ENCODE data around the gene ONECUT1.

Gene ONECUT1

DNA sequence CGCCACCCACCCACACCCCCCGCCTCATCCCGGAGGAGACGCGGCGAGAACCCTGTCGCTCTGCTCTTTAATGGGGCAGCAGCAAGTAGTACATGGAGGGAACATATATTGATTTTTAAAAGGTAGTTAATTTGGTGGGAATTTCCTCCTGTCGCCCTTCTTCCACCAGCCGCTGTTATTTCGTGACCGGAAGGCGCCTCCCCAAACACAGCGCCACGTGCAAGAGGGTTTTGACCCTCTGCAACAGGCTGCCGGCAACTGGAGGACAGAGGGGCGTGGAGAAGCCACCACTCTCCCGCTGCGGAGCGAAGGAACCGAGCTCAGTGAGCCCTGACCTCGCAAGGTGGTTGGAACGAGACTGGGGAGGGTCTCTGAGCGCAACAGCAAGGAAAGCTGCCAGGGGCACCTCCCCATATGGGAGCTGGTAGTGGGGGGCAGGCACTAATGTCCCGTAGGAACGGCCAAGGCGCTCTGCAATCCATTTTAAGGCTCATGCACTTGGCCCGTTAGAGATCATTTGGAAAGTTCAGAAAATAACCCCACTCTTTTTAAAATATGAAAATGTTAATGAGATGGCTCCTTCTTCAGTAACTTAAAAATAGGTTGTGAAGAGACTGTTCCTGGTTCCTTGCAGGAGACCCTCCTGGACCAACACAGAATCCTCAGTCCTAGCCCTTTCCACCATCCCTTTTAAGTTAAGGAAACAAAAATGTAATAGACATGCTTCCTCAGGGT lies 4.3 kb downstream of the ONECUT1 start:
- H3K9me3 ChIP-seq (ENCODE audit: control insufficient read depth, insufficient read depth, low read length) = no peaks in the 10 kb centered on the region
- H3K4me1 ChIP-seq (ENCODE audit: control insufficient read depth, insufficient read depth, low read length) = peaks cover 10% of the 10 kb centered on the region
- no peaks in the 10 kb centered on the region for H3K36me3 ChIP-seq (ENCODE audit: control insufficient read depth, insufficient read depth, low read length)
- H3K27me3 ChIP-seq (ENCODE audit: control insufficient read depth, insufficient read depth, low read length) = peaks cover 95% of the 10 kb centered on the region
- H3K4me3 ChIP-seq (ENCODE audit: low read depth, low read length) = peak overlapping the region; percentile 58
- H3K9ac ChIP-seq (ENCODE audit: low read depth, low read length) = no peak overlapping the region

DNA sequence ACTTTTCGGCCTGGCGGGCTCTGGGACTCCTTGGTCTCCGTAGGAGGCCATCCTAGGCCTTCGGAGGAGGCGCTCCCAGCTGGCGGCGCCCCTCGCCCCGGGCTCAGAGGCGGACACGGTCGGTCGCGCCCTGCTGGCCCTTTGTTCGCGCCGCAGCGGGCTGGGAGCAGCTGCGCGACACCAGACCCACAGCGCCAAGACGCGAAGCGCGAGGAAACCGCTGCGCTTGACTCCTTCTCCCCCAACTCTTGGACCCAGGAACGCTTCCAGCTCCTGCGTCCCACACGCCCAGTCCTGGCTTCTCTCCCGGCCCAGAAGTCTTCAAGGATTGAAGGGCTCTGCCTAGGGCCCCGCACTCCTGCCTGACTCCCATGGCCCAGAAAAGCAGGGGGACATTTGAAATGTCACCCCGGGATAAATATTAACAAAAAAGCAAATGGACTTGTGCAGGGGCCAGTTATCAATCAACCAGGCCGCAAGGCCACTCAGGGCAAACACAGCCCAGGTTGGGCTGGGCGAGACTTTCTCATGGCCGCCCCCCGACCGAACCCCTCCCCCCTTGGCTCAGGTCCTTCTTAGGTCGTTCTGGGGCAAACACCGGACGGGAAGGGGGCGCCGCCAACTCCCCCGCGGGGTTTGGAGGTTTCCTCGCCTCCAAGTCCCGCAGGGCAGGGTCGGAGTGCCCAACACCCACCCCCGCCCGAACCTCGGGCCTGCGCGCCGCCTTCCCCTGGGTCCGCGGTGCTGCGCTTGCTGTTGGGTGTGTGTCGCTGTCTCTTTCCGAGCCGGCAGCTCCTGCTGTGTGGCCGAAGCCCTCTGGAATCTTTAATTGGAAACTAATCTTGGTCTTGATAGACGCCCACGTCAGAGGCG lies 5.1 kb downstream of the ONECUT1 start:
- H3K9ac ChIP-seq (ENCODE audit: low read depth, low read length) = no peak overlapping the region
- H3K27me3 ChIP-seq (ENCODE audit: control insufficient read depth, insufficient read depth, low read length) = peaks cover 99% of the 10 kb centered on the region
- no peaks in the 10 kb centered on the region for H3K36me3 ChIP-seq (ENCODE audit: control insufficient read depth, insufficient read depth, low read length)
- H3K4me3 ChIP-seq (ENCODE audit: low read depth, low read length) = peak overlapping the region; percentile 58
- no peaks in the 10 kb centered on the region for H3K9me3 ChIP-seq (ENCODE audit: control insufficient read depth, insufficient read depth, low read length)
- peaks cover 16% of the 10 kb centered on the region for H3K4me1 ChIP-seq (ENCODE audit: control insufficient read depth, insufficient read depth, low read length)

DNA sequence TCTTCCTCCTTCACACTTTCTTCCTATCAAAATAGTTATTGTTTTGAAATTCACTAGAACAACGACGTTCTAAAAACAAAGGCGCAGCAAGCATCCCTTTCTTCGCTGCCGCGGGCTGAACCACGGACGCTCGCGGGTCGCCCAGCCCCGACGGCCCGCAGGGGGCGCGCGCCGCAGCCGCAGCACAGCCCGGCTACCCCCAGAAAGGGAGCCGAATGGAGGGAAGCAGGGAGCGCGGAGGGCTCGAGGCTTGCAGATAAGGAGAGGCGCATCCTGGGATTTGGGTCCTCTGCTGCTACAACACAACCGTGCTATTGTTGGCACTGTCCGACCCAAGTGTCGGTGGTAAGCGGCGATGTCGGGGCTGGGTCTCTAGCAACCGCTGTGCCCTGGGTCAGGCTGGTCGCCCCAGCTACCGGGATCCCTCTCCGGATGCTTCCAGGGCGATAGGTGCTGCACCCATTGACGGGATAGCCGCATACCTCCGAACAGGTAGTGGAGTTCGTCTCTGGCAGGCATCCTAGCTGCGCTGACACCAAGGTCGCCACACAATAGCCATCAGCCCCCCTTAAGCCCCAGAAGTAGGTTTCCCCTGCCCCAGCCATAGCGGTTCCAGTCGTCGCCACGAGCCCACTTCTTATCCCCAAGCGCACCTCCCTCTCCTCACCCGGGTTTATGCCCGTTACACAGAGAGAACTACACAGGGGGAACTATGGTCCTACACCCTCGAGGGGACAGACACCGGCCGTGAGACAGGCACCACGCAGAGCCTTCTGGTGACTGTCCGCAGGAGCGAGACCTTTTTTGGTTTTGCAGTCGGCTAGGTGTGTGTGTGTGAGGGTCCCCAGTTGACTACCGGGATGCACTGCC lies 6.0 kb downstream of the ONECUT1 start:
- no peaks in the 10 kb centered on the region for H3K36me3 ChIP-seq (ENCODE audit: control insufficient read depth, insufficient read depth, low read length)
- peaks cover 16% of the 10 kb centered on the region for H3K4me1 ChIP-seq (ENCODE audit: control insufficient read depth, insufficient read depth, low read length)
- peaks cover 95% of the 10 kb centered on the region for H3K27me3 ChIP-seq (ENCODE audit: control insufficient read depth, insufficient read depth, low read length)
- no peak overlapping the region for H3K9ac ChIP-seq (ENCODE audit: low read depth, low read length)
- H3K4me3 ChIP-seq (ENCODE audit: low read depth, low read length) = peak overlapping the region; percentile 58
- no peaks in the 10 kb centered on the region for H3K9me3 ChIP-seq (ENCODE audit: control insufficient read depth, insufficient read depth, low read length)

GRCh38 chr15:52783191-52783829 lies 6.8 kb downstream of the ONECUT1 start:
- H3K9ac ChIP-seq (ENCODE audit: low read depth, low read length) = no peak overlapping the region
- H3K27me3 ChIP-seq (ENCODE audit: control insufficient read depth, insufficient read depth, low read length) = peaks cover 86% of the 10 kb centered on the region
- H3K36me3 ChIP-seq (ENCODE audit: control insufficient read depth, insufficient read depth, low read length) = no peaks in the 10 kb centered on the region
- peaks cover 16% of the 10 kb centered on the region for H3K4me1 ChIP-seq (ENCODE audit: control insufficient read depth, insufficient read depth, low read length)
- peak overlapping the region; percentile 37 for H3K4me3 ChIP-seq (ENCODE audit: low read depth, low read length)
- H3K9me3 ChIP-seq (ENCODE audit: control insufficient read depth, insufficient read depth, low read length) = no peaks in the 10 kb centered on the region

- no peaks in the 10 kb centered on the region for H3K9me3 ChIP-seq (ENCODE audit: control insufficient read depth, insufficient read depth, low read length)
- peaks cover 78% of the 10 kb centered on the region for H3K27me3 ChIP-seq (ENCODE audit: control insufficient read depth, insufficient read depth, low read length)
- peaks cover 16% of the 10 kb centered on the region for H3K4me1 ChIP-seq (ENCODE audit: control insufficient read depth, insufficient read depth, low read length)
- H3K36me3 ChIP-seq (ENCODE audit: control insufficient read depth, insufficient read depth, low read length) = no peaks in the 10 kb centered on the region
- no peak overlapping the region for H3K4me3 ChIP-seq (ENCODE audit: low read depth, low read length)
- H3K9ac ChIP-seq (ENCODE audit: low read depth, low read length) = no peak overlapping the region
Measured at GRCh38 chr15:52782514-52782913, 7.6 kb downstream of the ONECUT1 start.

DNA sequence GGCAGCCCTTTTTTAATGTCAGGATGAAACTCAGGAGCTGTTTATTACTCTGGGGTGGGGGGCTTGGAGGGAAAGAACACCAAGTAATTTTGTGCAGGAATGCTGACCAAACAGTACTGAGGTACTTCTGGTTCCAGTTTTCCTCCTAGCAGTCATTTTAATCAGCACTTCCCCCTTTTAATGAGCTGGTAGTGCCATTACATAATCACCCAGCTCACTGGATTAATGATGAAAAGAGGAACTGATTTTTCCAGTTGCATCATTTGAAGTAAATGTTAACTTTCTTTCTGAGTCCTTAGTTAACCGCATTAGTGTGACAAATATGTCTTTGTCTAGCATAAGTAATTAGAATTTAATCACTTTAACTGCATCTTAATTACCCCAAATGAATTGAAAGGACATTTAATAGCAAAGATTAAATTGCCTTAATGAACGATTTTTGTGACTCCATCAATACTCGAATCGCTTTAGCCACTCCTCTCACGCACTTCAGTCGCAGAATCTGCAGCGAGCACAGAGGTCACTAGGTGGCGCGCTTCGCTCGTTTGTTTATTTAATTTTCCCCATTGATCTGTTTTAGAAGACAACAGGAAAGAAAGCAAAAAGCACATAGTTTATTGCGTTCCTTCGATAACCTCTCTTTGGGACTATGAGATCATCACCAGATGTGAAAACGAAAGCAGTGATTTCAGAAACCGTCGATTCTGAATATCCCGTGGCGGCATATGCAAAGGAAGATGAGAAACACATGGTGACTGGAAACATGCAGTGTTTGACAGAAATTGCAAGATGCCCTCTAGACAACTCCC lies 9.8 kb downstream of the ONECUT1 start:
- Histone ChIP-seq H3K27me3 (ENCODE audit: control insufficient read depth, insufficient read depth, low read length) (peaks cover 57% of the 10 kb centered on the region), H3K4me3 (ENCODE audit: low read depth, low read length) (peak overlapping the region; percentile 31), H3K9ac (ENCODE audit: low read depth, low read length) (no peak overlapping the region), H3K4me1 (ENCODE audit: control insufficient read depth, insufficient read depth, low read length) (peaks cover 13% of the 10 kb centered on the region), H3K36me3 (ENCODE audit: control insufficient read depth, insufficient read depth, low read length) (no peaks in the 10 kb centered on the region), H3K9me3 (ENCODE audit: control insufficient read depth, insufficient read depth, low read length) (no peaks in the 10 kb centered on the region)

DNA sequence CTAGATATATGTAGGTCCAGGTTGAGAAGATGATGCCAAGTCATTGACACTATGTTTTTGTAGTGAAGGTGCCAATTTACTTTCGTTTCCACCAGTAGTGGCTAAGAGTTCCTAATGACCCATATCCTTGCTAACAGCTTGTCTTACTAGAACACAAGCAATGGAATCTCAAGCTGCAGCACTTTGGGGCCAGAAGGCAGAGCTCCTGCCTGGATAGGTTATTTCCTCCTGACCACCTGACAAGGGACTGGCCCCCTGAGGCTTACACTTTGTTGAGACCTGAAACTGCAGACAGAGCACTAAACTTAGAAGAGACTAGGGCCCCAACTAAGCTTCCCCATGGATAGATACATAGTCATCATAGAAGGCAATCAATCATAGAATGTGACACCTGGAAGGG lies 11.7 kb downstream of the ONECUT1 start:
- H3K9me3 ChIP-seq (ENCODE audit: control insufficient read depth, insufficient read depth, low read length) = no peaks in the 10 kb centered on the region
- no peaks in the 10 kb centered on the region for H3K36me3 ChIP-seq (ENCODE audit: control insufficient read depth, insufficient read depth, low read length)
- peaks cover 7% of the 10 kb centered on the region for H3K4me1 ChIP-seq (ENCODE audit: control insufficient read depth, insufficient read depth, low read length)
- peaks cover 38% of the 10 kb centered on the region for H3K27me3 ChIP-seq (ENCODE audit: control insufficient read depth, insufficient read depth, low read length)
- no peak overlapping the region for H3K9ac ChIP-seq (ENCODE audit: low read depth, low read length)
- H3K4me3 ChIP-seq (ENCODE audit: low read depth, low read length) = no peak overlapping the region

- no peaks in the 10 kb centered on the region for H3K27me3 ChIP-seq (ENCODE audit: control insufficient read depth, insufficient read depth, low read length)
- H3K36me3 ChIP-seq (ENCODE audit: control insufficient read depth, insufficient read depth, low read length) = no peaks in the 10 kb centered on the region
- no peaks in the 10 kb centered on the region for H3K9me3 ChIP-seq (ENCODE audit: control insufficient read depth, insufficient read depth, low read length)
- H3K4me3 ChIP-seq (ENCODE audit: low read depth, low read length) = no peak overlapping the region
- no peaks in the 10 kb centered on the region for H3K4me1 ChIP-seq (ENCODE audit: control insufficient read depth, insufficient read depth, low read length)
- no peak overlapping the region for H3K9ac ChIP-seq (ENCODE audit: low read depth, low read length)
Measured at GRCh38 chr15:52772766-52773165, 17.4 kb downstream of the ONECUT1 start.

DNA sequence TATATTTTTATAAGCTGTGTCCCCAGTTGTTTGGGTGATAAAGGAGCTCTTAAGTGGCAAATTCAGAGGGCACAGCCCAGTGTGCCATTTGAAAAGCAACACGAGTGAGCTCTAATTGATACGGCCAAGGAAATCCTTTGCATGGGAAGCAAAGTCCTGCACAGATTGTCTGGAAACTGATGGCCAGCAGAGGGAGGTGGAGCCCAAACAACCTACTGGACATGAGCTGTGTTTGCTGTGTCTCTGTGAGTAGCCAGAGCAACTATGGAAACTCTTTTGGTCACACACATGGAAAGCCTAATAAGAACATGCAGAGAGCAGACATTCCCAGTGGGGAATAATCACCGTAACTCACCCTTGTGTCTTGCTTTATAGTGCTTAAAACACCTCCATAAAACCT lies 24.4 kb downstream of the ONECUT1 start:
- no peaks in the 10 kb centered on the region for H3K27me3 ChIP-seq (ENCODE audit: control insufficient read depth, insufficient read depth, low read length)
- no peaks in the 10 kb centered on the region for H3K36me3 ChIP-seq (ENCODE audit: control insufficient read depth, insufficient read depth, low read length)
- no peaks in the 10 kb centered on the region for H3K4me1 ChIP-seq (ENCODE audit: control insufficient read depth, insufficient read depth, low read length)
- H3K9ac ChIP-seq (ENCODE audit: low read depth, low read length) = no peak overlapping the region
- no peaks in the 10 kb centered on the region for H3K9me3 ChIP-seq (ENCODE audit: control insufficient read depth, insufficient read depth, low read length)
- H3K4me3 ChIP-seq (ENCODE audit: low read depth, low read length) = no peak overlapping the region

GRCh38 chr15:52764731-52765130 lies 25.4 kb downstream of the ONECUT1 start:
- no peaks in the 10 kb centered on the region for H3K36me3 ChIP-seq (ENCODE audit: control insufficient read depth, insufficient read depth, low read length)
- H3K27me3 ChIP-seq (ENCODE audit: control insufficient read depth, insufficient read depth, low read length) = no peaks in the 10 kb centered on the region
- no peaks in the 10 kb centered on the region for H3K9me3 ChIP-seq (ENCODE audit: control insufficient read depth, insufficient read depth, low read length)
- H3K9ac ChIP-seq (ENCODE audit: low read depth, low read length) = no peak overlapping the region
- H3K4me1 ChIP-seq (ENCODE audit: control insufficient read depth, insufficient read depth, low read length) = no peaks in the 10 kb centered on the region
- no peak overlapping the region for H3K4me3 ChIP-seq (ENCODE audit: low read depth, low read length)
